HepG2 (cell line): ENCODE results near the gene GPC3. TPM values are rescaled to one million over a fixed set of nuclear protein-coding genes. Genes with fewer than 3 reads are reported as not detected.

Source experiments
- ATAC-seq: fragments of 200-7000 bp; cut with Tn5 transposase; 3 replicates; pipeline ENCODE4 v1.9.1; 2020; ENCODE audit warnings: mild to moderate bottlenecking, moderate library complexity
- BruUV-seq: library from RNA; stranded (reverse); fragments of 400-500 nt; replicated peaks from 2 replicates; lab custom pipeline; 2021; lab: Mats Ljungman, UMichigan
- CTCF ChIA-PET: fragments of 300-600 bp; formaldehyde crosslinking; extraction: SDS; loops from one replicate; lab custom pipeline; 2021; ENCODE audit warnings: low total read pairs, inconsistent platforms, low intra/inter-chr PET ratio; lab: Yijun Ruan, JAX
- POLR2A ChIA-PET: fragments of 350-600 bp; sonication (Branson Sonifier 250); formaldehyde crosslinking; loops from one replicate; lab custom pipeline; 2020; ENCODE audit warnings: antibody characterized with exemption, inconsistent platforms; lab: Yijun Ruan, JAX
- DNase-seq: peaks from one replicate; pipeline ENCODE4 v3.0.0-alpha.2; 2015; ENCODE audit warnings: low spot score
- FAIRE-seq: peaks from 3 replicates; lab custom pipeline; 2011; peaks lifted over from hg19 to GRCh38; lab: Jason Lieb, UNC
- H2AFZ ChIP-seq: one replicate; pipeline ENCODE4 v1.6.1; 2011; ENCODE audit warnings: low read length, inconsistent platforms
- H3K27ac ChIP-seq: fragments of 300-600 bp; 3 replicates; pipeline ENCODE4 v1.8.0; 2011; ENCODE audit warnings: mixed run types, mild to moderate bottlenecking, mixed read lengths, low read length, inconsistent platforms; ENCODE audit not compliant: insufficient read depth; ENCODE audit errors: extremely low read length
- H3K27me3 ChIP-seq, 2 experiments: fragments of 200-600 bp in 1 of 2; 2 replicates in 1 of 2; 3 replicates in 1 of 2; pipeline versions ENCODE4 v1.6.0 to v1.8.0; 2011; ENCODE audit warnings: low read length in 2 of 2, mild to moderate bottlenecking in 2 of 2, moderate library complexity in 2 of 2, inconsistent platforms in 1 of 2; ENCODE audit not compliant: insufficient read depth in 2 of 2, control insufficient read depth in 1 of 2
- H3K36me3 ChIP-seq, 2 experiments: fragments of 200-600 bp in 1 of 2; replicated peaks in 1 of 2; 2 replicates in 1 of 2; 3 replicates in 1 of 2; pipeline versions ENCODE4 v1.5.1 to v1.8.0; 2011; ENCODE audit warnings: low read length in 2 of 2, inconsistent platforms in 1 of 2; ENCODE audit not compliant: insufficient read depth in 2 of 2, control insufficient read depth in 1 of 2
- H3K4me1 ChIP-seq: 2 replicates; pipeline ENCODE4 v1.5.1; 2012; ENCODE audit warnings: low read length, inconsistent platforms; ENCODE audit not compliant: insufficient read depth
- H3K4me2 ChIP-seq: 2 replicates; pipeline ENCODE4 v1.6.0; 2011; ENCODE audit warnings: low read depth, low read length, inconsistent platforms
- H3K4me3 ChIP-seq, 3 experiments: fragments of 200-600 bp in 1 of 3; sonication (generic), shearing (Covaris generic) in 1 of 3; replicated peaks in 1 of 3; 2 replicates each; pipeline ENCODE4 v1.5.1; 2011 to 2016; ENCODE audit warnings: low read length in 3 of 3, inconsistent platforms in 2 of 3, low read depth in 2 of 3, mild to moderate bottlenecking in 2 of 3, control low read depth in 1 of 3, mixed read lengths in 1 of 3; ENCODE audit not compliant: insufficient read depth in 1 of 3
- H3K79me2 ChIP-seq: one replicate; pipeline ENCODE4 v1.6.1; 2011; ENCODE audit warnings: low read length, inconsistent platforms; ENCODE audit not compliant: insufficient read depth
- H3K9ac ChIP-seq: 2 replicates; pipeline ENCODE4 v1.6.0; 2011; ENCODE audit warnings: mild to moderate bottlenecking, low read depth, low read length, inconsistent platforms; ENCODE audit not compliant: insufficient read depth
- H3K9me3 ChIP-seq: 2 replicates; pipeline ENCODE4 v1.5.1; 2012; ENCODE audit warnings: mild to moderate bottlenecking, low read length
- H4K20me1 ChIP-seq: 2 replicates; pipeline ENCODE4 v1.6.0; 2011; ENCODE audit warnings: inconsistent platforms, mild to moderate bottlenecking, low read length, moderate library complexity; ENCODE audit not compliant: insufficient read depth
- ETV6 ChIP-seq: sonication (generic); formaldehyde crosslinking; conservative IDR thresholded peaks from 2 replicates; pipeline ENCODE4 v1.4.0; 2020; ENCODE audit warnings: missing genetic modification reagents
- MTA1 ChIP-seq: sonication (generic); formaldehyde crosslinking; IDR thresholded peaks from 2 replicates; pipeline ENCODE4 v1.4.0; 2020; ENCODE audit warnings: missing genetic modification reagents, mild to moderate bottlenecking, borderline replicate concordance
- RBAK ChIP-seq: sonication (generic); formaldehyde crosslinking; IDR thresholded peaks from 2 replicates; pipeline ENCODE4 v1.5.1; 2020; ENCODE audit warnings: mild to moderate bottlenecking, missing genetic modification reagents
- RBM22 ChIP-seq: fragments of 200-400 bp; formaldehyde crosslinking; optimal IDR thresholded peaks from 2 replicates; pipeline ENCODE3; 2017; ENCODE audit warnings: mild to moderate bottlenecking, low read length, moderate library complexity
- SMAD1 ChIP-seq: sonication (generic); formaldehyde crosslinking; IDR thresholded peaks from 2 replicates; pipeline ENCODE4 v1.4.0; 2020; ENCODE audit warnings: missing genetic modification reagents, low read depth, mild to moderate bottlenecking, borderline replicate concordance
- THAP11 ChIP-seq: IDR thresholded peaks from 2 replicates; pipeline ENCODE4 v1.6.1; 2016; ENCODE audit warnings: missing biosample characterization, missing genetic modification reagents
- ZBTB43 ChIP-seq: sonication (generic); formaldehyde crosslinking; conservative IDR thresholded peaks from 2 replicates; pipeline ENCODE4 v1.4.0; 2020; ENCODE audit warnings: missing genetic modification reagents
- ZGPAT ChIP-seq: IDR thresholded peaks from 2 replicates; pipeline ENCODE4 v1.6.1; 2016; ENCODE audit warnings: mild to moderate bottlenecking
- ZNF101 ChIP-seq: sonication (generic); formaldehyde crosslinking; IDR thresholded peaks from 2 replicates; pipeline ENCODE4 v1.4.0; 2020; ENCODE audit warnings: mild to moderate bottlenecking, low read depth, missing genetic modification reagents, borderline replicate concordance
- ZNF281 ChIP-seq: sonication (generic); formaldehyde crosslinking; IDR thresholded peaks from 2 replicates; pipeline ENCODE4 v1.4.0; 2020; ENCODE audit warnings: missing genetic modification reagents, borderline replicate concordance
- ZNF512 ChIP-seq: sonication (generic); formaldehyde crosslinking; IDR thresholded peaks from 2 replicates; pipeline ENCODE4 v1.4.0; 2020; ENCODE audit warnings: mild to moderate bottlenecking, missing genetic modification reagents
- ZNF562 ChIP-seq: sonication (generic); formaldehyde crosslinking; IDR thresholded peaks from 2 replicates; pipeline ENCODE4 v1.8.0; 2022; ENCODE audit warnings: missing genetic modification reagents, borderline replicate concordance
- WGBS: methylation state at CpG from one replicate; pipeline ENCODE4 v1.1.6; 2017; ENCODE audit warnings: low lambda C conversion rate; 5-methylcytosine and 5-hydroxymethylcytosine counted together
- in situ Hi-C: cut with HindIII; loops from 2 replicates; pipeline ENCODE4 v1.10.0; 2017; ENCODE audit warnings: low pct_unique_long_range_greater_than_20kb; ENCODE audit not compliant: extremely low pct_ligation_motif_present
- intact Hi-C: fragments of 100-400 bp; cut with micrococcal nuclease; formaldehyde crosslinking; loops from one replicate; pipeline ENCODE4 v1.10.0; 2022; ENCODE audit not compliant: unreplicated experiment
- polyA plus RNA-seq, 8 experiments: library from polyadenylated mRNA; depleted of rRNA in 3 of 8; stranded (reverse) in 7 of 8; unstranded in 1 of 8; fragments of >200 nt; fragmentation: Illumina TruSeq in 4 of 8; extraction: Trizol in 4 of 8; gene quantifications; 2 replicates each; pipeline versions ENCODE4 v1.2.1 to v1.2.3, GENCODE V29; 2011 to 2016; ENCODE audit warnings: low read depth in 4 of 8, missing spikeins in 1 of 8, mixed read lengths in 1 of 8; ENCODE audit not compliant: insufficient read depth in 1 of 8
- total RNA-seq, 5 experiments: library from RNA; depleted of rRNA; stranded (reverse); fragments of >200 nt; fragmentation: Illumina TruSeq; extraction: Trizol; gene quantifications; 2 replicates each; pipeline ENCODE4 v1.2.3, GENCODE V29; 2016; ENCODE audit warnings: low read depth in 1 of 5
- TF ChIP-seq, protein P1 (sequence below): sonication (generic); formaldehyde crosslinking; IDR thresholded peaks from 2 replicates; pipeline ENCODE4 v1.4.0; 2020; ENCODE audit warnings: missing genetic modification reagents, mild to moderate bottlenecking, borderline replicate concordance

GPC3 gene
- total and polyA plus RNA-seq, 2 of the 13 experiments (the other 11 are each of a cell fraction or from before 2014, with no cell fraction given), result 1,799 to 3,263 TPM

GRCh38 chrX:133650239-133650638 is 335.2 kb downstream of the GPC3 start (continued):
- TF ChIP-seq MTA1 (no peak), ZNF101 (CRISPR knock-in tag) (no peak), SMAD1 (no peak)

GRCh38 chrX:133649651-133650050 is 335.7 kb downstream of the GPC3 start:
- in situ Hi-C loops (no loop called here), intact Hi-C loops (no loop called here)
- WGBS, result 100% methylated on average over 1 of the region's 1 CpG
- Histone ChIP-seq H3K4me2 (no peak overlapping the region), H3K36me3 (peaks cover 5 to 44% of the 10 kb centered on the region in 2 experiments), H4K20me1 (peaks cover 36% of the 10 kb centered on the region), H3K4me3 (no peak overlapping the region), H3K27me3 (no peaks in the 10 kb centered on the region), H3K9ac (no peak overlapping the region), H3K27ac (no peak overlapping the region), H3K79me2 (peaks cover 2% of the 10 kb centered on the region), H3K9me3 (no peaks in the 10 kb centered on the region), H2AFZ (no peak overlapping the region), H3K4me1 (no peaks in the 10 kb centered on the region)
- ChIA-PET CTCF (no interaction called here), POLR2A (no interaction called here)
- ATAC-seq (peak; percentile 44), FAIRE-seq (no peak), DNase-seq (no peak)
- BruUV-seq, result no TSS peak
- TF ChIP-seq THAP11 (CRISPR knock-in tag) (no peak), ZNF281 (CRISPR knock-in tag) (no peak), ZGPAT (CRISPR knock-in tag) (no peak), ZBTB43 (CRISPR knock-in tag) (no peak), RBM22 (peak; percentile 38), ETV6 (CRISPR knock-in tag) (no peak), ZNF512 (CRISPR knock-in tag) (no peak), RBAK (CRISPR knock-in tag) (no peak), ZNF562 (CRISPR knock-in tag) (no peak)
- TF ChIP-seq, protein P1, sequence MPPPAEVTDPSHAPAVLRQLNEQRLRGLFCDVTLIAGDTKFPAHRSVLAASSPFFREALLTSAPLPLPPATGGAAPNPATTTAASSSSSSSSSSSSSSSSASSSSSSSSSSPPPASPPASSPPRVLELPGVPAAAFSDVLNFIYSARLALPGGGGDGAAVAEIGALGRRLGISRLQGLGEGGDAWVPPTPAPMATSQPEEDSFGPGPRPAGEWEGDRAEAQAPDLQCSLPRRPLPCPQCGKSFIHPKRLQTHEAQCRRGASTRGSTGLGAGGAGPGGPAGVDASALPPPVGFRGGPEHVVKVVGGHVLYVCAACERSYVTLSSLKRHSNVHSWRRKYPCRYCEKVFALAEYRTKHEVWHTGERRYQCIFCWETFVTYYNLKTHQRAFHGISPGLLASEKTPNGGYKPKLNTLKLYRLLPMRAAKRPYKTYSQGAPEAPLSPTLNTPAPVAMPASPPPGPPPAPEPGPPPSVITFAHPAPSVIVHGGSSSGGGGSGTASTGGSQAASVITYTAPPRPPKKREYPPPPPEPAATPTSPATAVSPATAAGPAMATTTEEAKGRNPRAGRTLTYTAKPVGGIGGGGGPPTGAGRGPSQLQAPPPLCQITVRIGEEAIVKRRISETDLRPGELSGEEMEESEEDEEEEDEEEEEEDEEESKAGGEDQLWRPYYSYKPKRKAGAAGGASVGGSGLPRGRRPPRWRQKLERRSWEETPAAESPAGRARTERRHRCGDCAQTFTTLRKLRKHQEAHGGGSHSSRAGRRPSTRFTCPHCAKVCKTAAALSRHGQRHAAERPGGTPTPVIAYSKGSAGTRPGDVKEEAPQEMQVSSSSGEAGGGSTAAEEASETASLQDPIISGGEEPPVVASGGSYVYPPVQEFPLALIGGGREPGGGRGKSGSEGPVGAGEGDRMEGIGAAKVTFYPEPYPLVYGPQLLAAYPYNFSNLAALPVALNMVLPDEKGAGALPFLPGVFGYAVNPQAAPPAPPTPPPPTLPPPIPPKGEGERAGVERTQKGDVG (CRISPR knock-in tag), result no peak
